ENCODE data around the gene ANGPTL4.

ANGPTL4 gene

GRCh38 chr19:8421484-8422461 is 57.8 kb downstream of the ANGPTL4 start:
- no peak for DNase-seq

- peak; percentile 42 to 77 for DNase-seq
These were observed 59.9 kb downstream of the ANGPTL4 start for GRCh38 chr19:8423817-8424223.
